HG02678 (cell line): ENCODE results near the gene MORN2.

Source experiments
- ATAC-seq: cut with Tn5 transposase; IDR thresholded peaks from one replicate; pipeline ENCODE4 v1.9.1; 2021; ENCODE audit warnings: mild to moderate bottlenecking, moderate library complexity; ENCODE audit not compliant: unreplicated experiment

The MORN2 gene

DNA sequence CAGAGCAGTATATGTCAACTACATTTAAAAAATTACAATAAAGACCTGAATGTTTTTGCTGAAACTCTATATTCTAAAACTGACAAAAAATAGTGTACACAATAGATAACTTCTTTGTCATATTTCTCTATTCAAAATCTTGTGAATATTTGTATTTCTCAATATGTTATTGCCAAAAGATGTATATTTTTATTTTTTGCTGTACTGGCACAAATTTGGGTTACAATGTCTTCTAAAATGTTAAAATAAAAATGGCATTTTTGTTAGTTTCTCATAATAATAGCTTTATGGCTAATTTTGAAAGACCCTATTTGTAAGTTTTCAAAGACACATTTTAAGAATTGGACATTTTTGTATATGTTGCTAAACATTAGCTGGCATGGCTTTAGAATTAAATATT is 13.3 kb downstream of the MORN2 start:
- no peak for ATAC-seq

DNA sequence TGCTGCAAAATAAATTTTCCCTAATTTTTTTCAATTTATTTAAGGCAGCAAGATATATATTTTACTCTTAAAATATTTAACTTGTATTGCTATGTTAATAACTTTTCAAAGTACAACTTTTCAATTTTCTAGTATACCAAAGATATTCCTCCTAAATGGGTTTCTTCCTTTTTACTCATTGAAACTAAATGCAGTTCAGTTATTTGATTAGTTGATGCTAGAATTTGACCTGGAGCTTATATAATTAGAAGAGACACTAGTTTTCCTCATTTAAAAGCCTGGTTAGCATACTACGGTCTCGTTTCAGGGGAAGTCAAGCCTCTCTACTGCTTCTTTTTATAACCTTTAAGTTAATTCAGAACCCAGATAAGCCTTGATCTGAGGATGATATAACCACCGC is 13.8 kb downstream of the MORN2 start, which contains the start of gene ARHGEF33:
Gene ARHGEF33, plus strand, starts transcription at position 301 of the 400 bp plus-strand sequence. CDS start 29,573 bp downstream, outside the sequence.
- no peak for ATAC-seq

DNA sequence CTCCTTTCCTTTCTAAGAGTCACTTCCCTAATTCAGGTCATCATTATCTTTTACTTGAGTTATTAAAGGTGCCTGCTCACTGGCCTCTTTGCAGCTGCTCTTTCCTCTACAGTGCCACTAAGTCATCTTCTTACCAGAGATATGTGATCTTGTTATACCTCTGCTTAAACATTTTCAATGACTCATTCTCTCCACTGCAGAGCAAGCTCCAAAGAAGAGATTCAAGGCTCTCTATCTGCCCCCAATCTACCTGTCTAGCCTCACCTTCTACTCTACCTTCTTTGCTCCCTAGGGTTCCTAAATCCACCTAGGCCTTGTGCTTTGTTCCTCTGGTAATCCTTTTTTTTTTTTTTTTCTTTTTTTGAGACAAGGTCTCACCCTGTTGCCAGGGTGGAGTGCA is 17.0 kb downstream of the MORN2 start:
- ATAC-seq = no peak

DNA sequence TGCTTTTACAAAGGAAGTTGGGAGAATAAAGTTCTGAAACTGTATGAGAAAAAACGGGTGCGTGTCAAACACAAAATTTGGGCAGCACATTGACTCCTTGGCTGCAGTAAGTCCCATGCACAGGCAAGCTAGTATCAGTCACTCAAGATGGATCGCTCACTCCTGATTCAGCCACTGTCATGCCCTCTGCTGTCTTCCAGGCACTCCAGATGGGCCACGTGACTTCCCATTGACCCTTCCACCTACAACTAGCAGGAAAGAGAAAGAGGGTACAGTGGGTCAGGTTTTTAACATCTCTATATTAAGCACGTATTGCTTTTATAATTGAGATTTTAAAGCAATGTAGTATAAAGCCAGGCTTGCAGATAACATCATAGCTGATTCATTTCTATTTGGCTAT is 22.5 kb downstream of the MORN2 start:
- no peak for ATAC-seq

DNA sequence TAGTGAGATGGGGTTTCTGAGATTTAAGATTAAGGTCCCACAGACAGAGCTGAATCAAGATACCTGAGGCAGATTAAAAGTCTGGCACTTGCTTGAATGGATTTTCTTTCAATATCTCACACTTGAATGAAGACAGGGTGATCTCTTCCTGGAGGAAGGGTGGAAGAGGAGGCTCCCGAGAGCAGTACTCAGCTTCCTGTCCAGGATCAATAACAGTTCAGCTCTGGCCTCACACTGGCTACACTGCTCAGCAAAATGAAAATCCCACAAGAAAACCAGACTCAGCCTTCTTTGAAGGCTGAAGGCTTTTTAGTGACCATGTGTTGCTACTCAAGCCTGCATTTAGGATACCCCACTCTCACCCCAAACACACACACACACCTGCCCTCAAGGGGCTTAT is 24.9 kb downstream of the MORN2 start:
- no peak for ATAC-seq

GRCh38 chr2:38905251-38905650 is 29.5 kb downstream of the MORN2 start:
- ATAC-seq = peak; percentile 53

GRCh38 chr2:38907242-38907641 is 31.5 kb downstream of the MORN2 start:
- no peak for ATAC-seq

GRCh38 chr2:38907743-38908562 is 32.2 kb downstream of the MORN2 start:
- peak; percentile 86 for ATAC-seq

- ATAC-seq = no peak
These were observed 34.1 kb downstream of the MORN2 start for GRCh38 chr2:38909872-38910271.

DNA sequence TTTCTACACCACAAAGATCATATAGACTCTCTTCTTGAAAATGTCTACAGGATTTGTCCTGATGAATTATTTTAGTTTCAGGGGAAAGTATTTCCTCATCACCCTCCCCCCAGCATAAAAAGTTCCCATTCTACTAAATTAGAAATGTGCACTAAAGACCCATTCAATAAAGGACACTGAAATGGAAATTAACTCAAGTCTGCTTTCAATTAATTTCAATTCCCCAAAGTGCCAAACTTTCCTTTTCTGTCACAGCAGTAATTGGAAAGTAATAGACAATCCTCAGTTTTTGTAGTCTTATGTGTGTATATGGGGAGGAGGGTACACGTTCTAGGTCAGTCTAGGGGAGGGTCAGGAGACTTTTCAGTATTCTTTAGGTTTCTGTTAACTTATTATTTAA is 35.4 kb downstream of the MORN2 start:
- ATAC-seq = no peak

DNA sequence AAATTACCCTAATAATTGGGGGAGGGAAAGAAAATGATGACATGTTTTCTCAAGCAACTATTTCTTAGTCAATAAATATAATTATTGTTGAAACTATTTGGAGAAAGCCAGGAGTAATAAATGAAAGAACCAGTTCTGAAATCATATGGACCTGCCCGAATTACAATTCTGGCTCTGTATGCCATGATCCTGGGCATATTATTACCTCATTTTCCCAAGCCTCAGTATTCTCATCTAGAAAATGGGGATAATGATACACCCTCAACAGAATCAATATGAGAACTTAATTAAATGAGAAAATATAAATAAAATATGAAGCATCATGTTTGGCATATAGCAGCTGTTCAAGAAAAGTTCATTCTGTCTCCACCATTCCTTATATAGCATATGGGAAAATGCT is 36.8 kb downstream of the MORN2 start:
- no peak for ATAC-seq

DNA sequence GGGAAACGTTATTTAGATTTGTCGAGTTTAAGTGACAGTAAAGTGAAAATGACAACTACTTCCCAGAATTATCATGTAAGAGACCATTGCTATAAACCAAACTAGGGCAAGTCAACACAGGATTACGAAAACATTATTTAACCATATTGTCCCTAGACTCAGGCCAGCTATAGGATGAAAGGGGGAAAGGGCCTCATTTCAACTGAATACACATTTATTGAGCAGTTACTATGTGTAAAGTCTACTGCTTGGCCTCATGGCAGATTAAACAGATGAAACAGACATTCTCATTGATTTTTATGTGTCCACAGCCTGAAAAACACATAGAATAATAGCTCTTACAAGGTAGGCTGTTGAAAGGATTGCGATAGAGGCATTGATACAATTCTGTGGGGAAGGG is 46.6 kb downstream of the MORN2 start:
- ATAC-seq = no peak

DNA sequence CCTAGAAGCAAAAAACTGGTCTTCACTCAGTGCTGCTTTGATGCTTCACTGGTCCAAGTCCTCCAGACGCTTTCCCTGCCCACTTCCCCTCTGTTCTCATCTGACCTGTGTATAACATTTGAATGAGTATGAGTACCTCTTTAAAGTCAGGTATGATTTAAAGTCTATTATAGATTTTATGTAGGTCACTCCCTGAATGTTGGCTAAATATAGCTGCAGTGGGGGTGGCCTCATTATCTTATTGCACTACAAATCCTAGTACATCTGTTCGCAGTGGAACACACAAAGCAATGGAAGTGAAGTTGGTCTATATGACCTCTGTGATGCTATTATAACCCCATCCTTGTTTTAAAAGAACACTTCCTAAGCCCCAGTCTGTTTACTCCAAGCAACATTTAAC is 47.1 kb downstream of the MORN2 start:
- no peak for ATAC-seq

GRCh38 chr2:38925982-38926381 is 50.2 kb downstream of the MORN2 start:
- ATAC-seq = no peak

- ATAC-seq = no peak
These were observed 54.8 kb downstream of the MORN2 start for GRCh38 chr2:38930600-38930999.
